ENCODE data around the gene TAS2R46. TPM values are rescaled to one million over a fixed set of nuclear protein-coding genes. Genes with fewer than 3 reads are reported as not detected.
"Not testable (repeated sequence)": the region's sequence is repeated elsewhere in the genome, so short reads cannot be mapped to it uniquely, and the experiment has no call there.

The TAS2R46 gene, protein sequence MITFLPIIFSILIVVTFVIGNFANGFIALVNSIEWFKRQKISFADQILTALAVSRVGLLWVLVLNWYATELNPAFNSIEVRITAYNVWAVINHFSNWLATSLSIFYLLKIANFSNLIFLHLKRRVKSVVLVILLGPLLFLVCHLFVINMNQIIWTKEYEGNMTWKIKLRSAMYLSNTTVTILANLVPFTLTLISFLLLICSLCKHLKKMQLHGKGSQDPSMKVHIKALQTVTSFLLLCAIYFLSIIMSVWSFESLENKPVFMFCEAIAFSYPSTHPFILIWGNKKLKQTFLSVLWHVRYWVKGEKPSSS
- under 1 TPM; 0.43 to 0.95 TPM for total RNA-seq

DNA sequence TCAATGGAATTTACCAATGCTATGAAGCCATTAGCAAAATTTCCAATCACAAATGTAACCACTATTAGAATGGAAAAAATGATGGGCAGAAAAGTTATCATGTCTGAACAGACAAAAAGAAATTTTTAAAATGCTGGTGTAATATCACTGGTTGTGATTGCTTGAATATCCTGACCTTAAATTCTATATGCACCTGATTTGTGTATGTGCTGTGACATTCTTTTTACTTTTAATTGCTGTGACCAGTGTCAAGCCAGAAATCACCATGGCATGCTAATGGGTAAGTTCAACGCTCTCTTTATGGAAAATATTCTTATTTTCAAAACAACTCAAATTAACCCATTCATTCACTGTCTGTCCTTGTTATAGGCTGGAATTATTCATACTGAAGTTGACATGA, at the start of gene TAS2R46:
TAS2R46 (minus strand) TSS at position 101 of the 400 bp plus-strand sequence; CDS start at position 101, 0 bp downstream.
- CTCF ChIA-PET; H3K27ac Mint-ChIP-seq; H3K9me3 Mint-ChIP-seq; POLR2A ChIA-PET; H3K4me1 Mint-ChIP-seq; H3K4me3 Mint-ChIP-seq; H3K36me3 Mint-ChIP-seq (ENCODE audit: low read depth); DNase-seq; H3K27me3 Mint-ChIP-seq: not testable (repeated sequence)

DNA sequence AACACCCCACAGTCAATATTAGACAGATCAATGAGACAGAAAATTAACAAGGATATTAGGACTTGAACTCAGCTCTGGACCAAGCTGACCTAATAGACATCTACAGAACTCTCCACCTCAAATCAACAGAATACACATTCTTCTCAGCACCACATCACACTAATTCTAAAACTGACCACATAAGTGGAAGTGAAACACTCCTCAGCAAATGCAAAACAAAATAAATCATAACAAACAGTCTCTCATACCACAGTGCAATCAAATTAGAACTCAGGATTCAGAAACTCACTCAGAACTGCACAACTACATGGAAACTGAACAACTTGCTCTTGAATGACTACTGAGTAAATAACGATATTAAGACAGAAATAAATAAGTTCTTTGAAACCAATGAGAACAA, 49.1 kb upstream of the TAS2R46 start:
- H3K27me3 Mint-ChIP-seq, DNase-seq, H3K27ac Mint-ChIP-seq, H3K4me3 Mint-ChIP-seq, POLR2A ChIA-PET, CTCF ChIA-PET: not testable (repeated sequence)
- Mint-ChIP-seq H3K36me3 (ENCODE audit: low read depth) (peaks cover 89% of the 10 kb centered on the region), H3K4me1 (peaks cover 21% of the 10 kb centered on the region), H3K9me3 (peaks cover 49% of the 10 kb centered on the region)

DNA sequence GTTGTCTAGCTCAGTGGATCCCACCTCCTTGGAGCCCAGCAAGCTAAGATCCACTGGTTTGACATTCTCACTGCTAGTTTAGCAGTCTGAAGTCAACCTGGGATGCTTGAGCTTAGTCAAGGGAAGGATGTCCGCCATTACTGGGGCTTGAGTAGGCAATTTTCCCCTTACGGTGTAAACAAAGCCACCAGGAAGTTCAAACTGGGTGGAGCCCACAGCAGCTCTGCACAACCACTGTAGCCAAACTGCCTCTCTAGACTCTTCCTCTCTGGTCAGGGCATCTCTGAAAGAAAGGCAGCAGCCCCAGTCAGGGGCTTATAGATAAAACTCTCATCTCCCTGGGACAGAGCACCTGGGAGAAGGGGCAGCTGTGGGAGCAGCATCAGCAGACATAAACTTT, 46.8 kb upstream of the TAS2R46 start:
- Mint-ChIP-seq H3K4me1 (peaks cover 21% of the 10 kb centered on the region), H3K9me3 (peaks cover 41% of the 10 kb centered on the region), H3K4me3 (no peak overlapping the region), H3K27ac (peak overlapping the region; percentile 58), H3K36me3 (ENCODE audit: low read depth) (peaks cover 72% of the 10 kb centered on the region), H3K27me3 (no peaks in the 10 kb centered on the region)
- POLR2A ChIA-PET = no interaction called here
- DNase-seq = no peak
- CTCF ChIA-PET = interaction anchor here (1.3 kb wide), 1 partner anchor 62 kb away, joined by 3 read pairs; the partner anchor contains the start of gene SMIM10L1

DNA sequence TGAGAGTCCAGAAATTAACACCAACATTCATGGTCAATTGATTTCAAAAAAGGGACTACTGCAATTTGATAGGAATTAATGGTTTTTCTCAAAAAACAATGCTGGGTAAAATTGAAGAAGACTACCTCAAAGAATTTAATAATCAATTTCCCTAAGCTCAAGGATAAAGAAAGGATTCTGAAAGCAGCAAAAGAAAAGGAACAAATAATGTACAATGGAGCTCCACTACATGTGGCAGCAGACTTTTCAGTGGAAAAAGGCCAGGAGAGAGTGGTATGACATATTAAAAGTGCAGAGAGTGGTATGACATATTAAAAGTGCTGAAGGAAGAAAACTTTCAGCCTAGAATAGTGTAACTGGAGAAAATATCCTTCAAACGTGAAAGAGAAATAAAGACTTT, 45.6 kb upstream of the TAS2R46 start:
- ChIA-PET POLR2A (no interaction called here), CTCF (interaction anchor here (1.3 kb wide), 1 partner anchor 63 kb away, joined by 3 read pairs; the partner anchor contains the start of gene SMIM10L1)
- H3K4me3 Mint-ChIP-seq = no peak overlapping the region
- peaks cover 21% of the 10 kb centered on the region for H3K4me1 Mint-ChIP-seq
- no peak overlapping the region for H3K27ac Mint-ChIP-seq
- no peak for DNase-seq
- peaks cover 71% of the 10 kb centered on the region for H3K36me3 Mint-ChIP-seq (ENCODE audit: low read depth)
- H3K9me3 Mint-ChIP-seq = peaks cover 37% of the 10 kb centered on the region
- H3K27me3 Mint-ChIP-seq = no peaks in the 10 kb centered on the region

DNA sequence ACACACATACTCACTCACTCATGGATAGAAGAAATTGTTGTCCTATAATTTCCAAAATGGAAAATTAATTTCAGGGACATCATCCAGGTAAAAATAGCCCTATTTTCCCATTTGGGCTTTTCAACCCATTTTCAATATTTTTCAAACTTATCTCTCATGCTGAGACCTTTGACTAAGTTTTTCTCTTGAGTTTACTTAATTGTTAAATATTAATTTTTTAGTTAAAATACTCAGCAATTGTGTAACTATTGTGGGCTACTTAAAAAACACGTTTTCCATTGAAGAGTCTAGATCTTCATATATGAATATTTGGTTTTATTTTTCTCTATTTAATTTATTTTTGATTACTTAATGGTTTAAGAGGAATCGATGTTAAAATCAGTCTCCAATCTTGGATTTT, 44.2 kb upstream of the TAS2R46 start:
- DNase-seq = no peak
- Mint-ChIP-seq H3K27ac (no peak overlapping the region), H3K27me3 (no peaks in the 10 kb centered on the region), H3K36me3 (ENCODE audit: low read depth) (peaks cover 59% of the 10 kb centered on the region), H3K4me1 (peaks cover 18% of the 10 kb centered on the region), H3K9me3 (peaks cover 26% of the 10 kb centered on the region), H3K4me3 (no peak overlapping the region)
- ChIA-PET POLR2A (no interaction called here), CTCF (no interaction called here)

DNA sequence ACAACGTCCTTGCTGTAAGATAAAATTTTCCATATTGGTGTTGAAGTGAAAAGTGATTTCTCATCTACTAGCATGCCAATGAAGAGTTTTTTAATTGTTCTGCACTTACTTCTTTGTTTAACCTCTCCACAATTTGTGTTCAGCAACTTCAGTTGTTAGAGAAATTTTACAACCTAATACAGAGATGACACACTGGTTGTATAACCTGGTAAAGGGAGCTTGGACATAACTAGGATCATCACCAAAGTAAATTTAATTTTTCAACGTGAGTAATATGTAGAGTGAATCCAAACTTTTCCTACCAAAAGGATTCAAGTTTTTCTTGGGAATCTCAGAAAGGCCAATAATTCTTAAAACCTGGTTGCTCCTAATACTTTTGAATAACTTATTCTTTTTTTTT, 43.5 kb upstream of the TAS2R46 start:
- Mint-ChIP-seq H3K36me3 (ENCODE audit: low read depth) (peaks cover 54% of the 10 kb centered on the region), H3K4me3 (no peak overlapping the region), H3K9me3 (peaks cover 19% of the 10 kb centered on the region), H3K27me3 (no peaks in the 10 kb centered on the region), H3K4me1 (peaks cover 16% of the 10 kb centered on the region), H3K27ac (no peak overlapping the region)
- ChIA-PET CTCF (no interaction called here), POLR2A (no interaction called here)
- DNase-seq = no peak

DNA sequence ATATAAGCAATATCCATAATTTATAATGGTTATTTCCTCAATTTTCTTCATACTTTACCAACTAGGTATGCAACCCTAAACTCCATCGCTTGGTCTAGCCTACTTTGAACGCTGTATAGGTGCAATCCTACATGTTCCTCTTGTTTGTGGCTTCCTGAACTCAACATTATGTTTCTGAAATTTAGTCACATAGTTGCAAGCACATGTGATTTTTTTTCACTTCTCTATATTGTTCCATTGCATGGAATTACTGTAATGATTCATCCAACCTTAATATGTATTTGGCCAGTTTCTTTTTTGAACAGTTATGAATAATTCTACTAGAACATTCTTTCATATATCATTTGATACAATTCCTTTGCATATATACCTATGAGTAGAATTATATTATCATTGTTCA, 32.8 kb upstream of the TAS2R46 start:
- H3K27ac Mint-ChIP-seq, H3K4me3 Mint-ChIP-seq, H3K9me3 Mint-ChIP-seq, H3K27me3 Mint-ChIP-seq, DNase-seq, CTCF ChIA-PET, POLR2A ChIA-PET, H3K4me1 Mint-ChIP-seq: not testable (repeated sequence)
- peaks cover 14% of the 10 kb centered on the region for H3K36me3 Mint-ChIP-seq (ENCODE audit: low read depth)

DNA sequence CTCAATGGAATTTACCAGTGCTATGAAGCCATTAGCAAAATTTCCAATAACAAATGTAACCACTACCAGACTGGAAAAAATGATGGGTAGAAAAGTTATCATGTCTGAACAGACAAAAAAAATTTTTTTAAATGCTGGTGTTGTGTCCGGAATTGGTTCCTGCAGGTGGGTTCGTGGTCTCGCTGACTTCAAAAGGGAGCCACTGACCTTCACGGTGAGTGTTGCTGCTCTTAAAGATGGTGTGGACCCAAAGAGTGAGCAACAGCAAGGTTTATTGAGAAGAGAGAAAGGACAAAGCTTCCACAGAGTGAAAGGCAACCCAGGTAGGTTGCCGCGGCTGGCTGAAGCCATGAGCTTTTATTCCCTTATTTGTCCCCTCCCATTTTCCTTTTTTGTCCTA, 30.0 kb upstream of the TAS2R46 start, which contains the start of gene TAS2R43:
TAS2R43 (minus strand) TSS at position 186 of the 400 bp plus-strand sequence; CDS start at position 102, 84 bp downstream.
- no peak for DNase-seq
- H3K36me3 Mint-ChIP-seq (ENCODE audit: low read depth) = no peaks in the 10 kb centered on the region
- CTCF ChIA-PET = no interaction called here
- H3K4me1 Mint-ChIP-seq = no peaks in the 10 kb centered on the region
- no peak within 1 kb of the TSS for H3K4me3 Mint-ChIP-seq
- no peaks in the 10 kb centered on the region for H3K9me3 Mint-ChIP-seq
- H3K27me3 Mint-ChIP-seq = no peaks in the 10 kb centered on the region
- H3K27ac Mint-ChIP-seq = no peak within 1 kb of the TSS
- POLR2A ChIA-PET = no interaction called here

DNA sequence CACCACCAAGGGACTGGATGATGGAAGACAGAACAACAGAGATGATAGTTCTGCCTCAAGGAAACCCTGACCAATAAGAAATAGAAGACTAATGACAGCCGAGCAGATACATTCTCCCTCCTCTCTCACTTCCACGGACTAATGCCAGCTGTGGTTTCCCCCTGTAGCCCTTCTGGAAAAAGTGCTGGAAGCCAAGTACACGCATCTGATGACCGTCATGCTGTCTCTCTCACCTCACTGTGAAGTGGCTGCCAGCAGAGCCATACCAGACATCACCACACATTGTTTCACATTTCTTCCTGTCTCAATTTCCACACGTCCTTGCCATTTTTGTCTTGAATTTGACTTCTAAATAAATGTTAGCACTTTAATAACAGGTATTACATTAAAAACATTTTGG, 27.2 kb upstream of the TAS2R46 start:
- no peaks in the 10 kb centered on the region for H3K27me3 Mint-ChIP-seq
- H3K9me3 Mint-ChIP-seq = peaks cover under 1% of the 10 kb centered on the region
- ChIA-PET CTCF (no interaction called here), POLR2A (no interaction called here)
- no peaks in the 10 kb centered on the region for H3K4me1 Mint-ChIP-seq
- no peak for DNase-seq
- no peak overlapping the region for H3K27ac Mint-ChIP-seq
- H3K36me3 Mint-ChIP-seq (ENCODE audit: low read depth) = peaks cover 4% of the 10 kb centered on the region
- no peak overlapping the region for H3K4me3 Mint-ChIP-seq

DNA sequence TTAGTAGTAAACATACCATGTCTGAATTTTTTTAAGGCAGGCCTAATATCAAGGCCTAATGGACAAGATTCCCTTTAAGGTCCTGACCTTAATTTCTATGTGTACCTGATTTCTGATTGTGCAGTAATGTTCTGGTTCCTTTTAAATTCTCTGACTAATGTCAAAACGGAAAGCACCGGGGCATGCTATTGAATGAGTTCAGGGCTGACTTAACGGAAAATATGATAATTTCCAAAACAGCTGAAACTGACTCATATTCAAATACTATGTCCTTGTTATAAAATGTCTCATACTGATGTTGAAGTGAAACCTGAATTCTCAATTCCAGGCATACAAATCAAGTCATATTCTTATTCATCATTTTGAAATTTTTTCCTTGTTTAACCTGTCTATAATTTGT, 23.3 kb upstream of the TAS2R46 start:
- ChIA-PET POLR2A (no interaction called here), CTCF (no interaction called here)
- DNase-seq = no peak
- H3K27ac Mint-ChIP-seq = no peak overlapping the region
- H3K4me1 Mint-ChIP-seq = no peaks in the 10 kb centered on the region
- no peaks in the 10 kb centered on the region for H3K27me3 Mint-ChIP-seq
- peaks cover 12% of the 10 kb centered on the region for H3K9me3 Mint-ChIP-seq
- no peak overlapping the region for H3K4me3 Mint-ChIP-seq
- H3K36me3 Mint-ChIP-seq (ENCODE audit: low read depth) = peaks cover 14% of the 10 kb centered on the region

DNA sequence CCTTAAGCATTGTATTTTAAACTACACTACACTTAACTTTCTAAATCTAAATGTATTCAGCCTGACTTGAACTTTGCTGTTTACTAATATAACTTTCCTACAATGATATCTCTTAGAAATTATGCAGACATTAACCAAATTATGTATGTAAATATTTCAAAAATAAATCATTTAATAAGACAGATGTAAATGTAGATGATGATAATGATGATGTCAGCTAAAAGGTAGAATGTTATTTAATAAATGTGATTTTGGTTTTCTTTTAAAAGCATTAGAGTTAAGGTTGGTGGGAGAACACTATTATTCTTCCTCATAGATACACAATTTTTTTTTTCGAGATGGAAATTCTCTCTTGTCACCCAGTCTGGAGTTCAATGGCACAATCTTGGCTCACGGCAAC, 19.9 kb upstream of the TAS2R46 start:
- H3K27me3 Mint-ChIP-seq = no peaks in the 10 kb centered on the region
- DNase-seq = no peak
- ChIA-PET POLR2A (no interaction called here), CTCF (no interaction called here)
- peaks cover 14% of the 10 kb centered on the region for H3K9me3 Mint-ChIP-seq
- H3K4me3 Mint-ChIP-seq = no peak overlapping the region
- H3K4me1 Mint-ChIP-seq = no peaks in the 10 kb centered on the region
- H3K27ac Mint-ChIP-seq = no peak overlapping the region
- H3K36me3 Mint-ChIP-seq (ENCODE audit: low read depth) = peaks cover 14% of the 10 kb centered on the region

DNA sequence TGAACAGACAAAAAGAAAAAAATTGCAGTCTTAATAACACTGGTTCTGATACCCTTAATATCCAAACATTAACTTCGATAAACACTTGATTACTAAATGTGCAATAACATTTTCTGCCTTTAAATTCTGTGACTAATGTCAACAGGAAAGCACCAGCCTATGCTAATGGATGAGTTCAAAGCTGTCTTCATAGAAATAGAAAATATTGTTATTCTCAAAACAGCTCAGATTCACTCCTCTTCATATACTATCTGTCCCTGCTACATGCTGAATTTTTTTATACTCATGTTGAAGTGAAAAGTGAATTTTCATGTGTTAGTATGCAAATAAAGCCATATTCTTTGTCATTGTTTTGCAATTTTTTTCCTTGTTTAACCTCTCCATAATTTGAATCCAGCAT, 16.2 kb upstream of the TAS2R46 start:
- DNase-seq = no peak
- CTCF ChIA-PET = no interaction called here

DNA sequence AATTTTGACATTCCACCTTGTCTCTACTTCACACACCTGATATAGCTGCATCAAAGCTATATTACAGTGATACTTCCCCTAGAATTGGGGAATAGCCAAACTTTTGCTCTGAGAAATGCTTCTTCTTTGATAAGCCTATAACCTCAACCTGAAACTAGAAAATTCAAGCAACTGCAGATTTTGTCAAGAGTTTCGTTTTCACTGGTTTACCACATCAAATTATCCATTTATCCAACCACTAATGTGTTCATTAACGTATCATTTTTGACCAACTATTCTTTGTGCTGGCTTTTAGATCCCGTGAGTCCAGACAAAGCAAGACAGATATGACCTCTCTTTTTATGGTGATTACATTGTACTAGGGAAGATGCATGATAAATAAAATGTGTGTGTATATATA, 13.5 kb upstream of the TAS2R46 start:
- ChIA-PET POLR2A (no interaction called here), CTCF (no interaction called here)
- no peaks in the 10 kb centered on the region for H3K27me3 Mint-ChIP-seq
- H3K4me3 Mint-ChIP-seq = no peak overlapping the region
- H3K9me3 Mint-ChIP-seq = peaks cover 2% of the 10 kb centered on the region
- H3K36me3 Mint-ChIP-seq (ENCODE audit: low read depth) = peaks cover 7% of the 10 kb centered on the region
- H3K4me1 Mint-ChIP-seq = peaks cover 4% of the 10 kb centered on the region
- no peak for DNase-seq
- no peak overlapping the region for H3K27ac Mint-ChIP-seq

More for the DNA sequence above, 16.2 kb upstream of the TAS2R46 start:
- peaks cover 4% of the 10 kb centered on the region for H3K4me1 Mint-ChIP-seq
- no peak overlapping the region for H3K4me3 Mint-ChIP-seq
- peaks cover 5% of the 10 kb centered on the region for H3K36me3 Mint-ChIP-seq (ENCODE audit: low read depth)
- POLR2A ChIA-PET = no interaction called here
- H3K27ac Mint-ChIP-seq = no peak overlapping the region
- H3K9me3 Mint-ChIP-seq = peaks cover 7% of the 10 kb centered on the region
- H3K27me3 Mint-ChIP-seq = no peaks in the 10 kb centered on the region

DNA sequence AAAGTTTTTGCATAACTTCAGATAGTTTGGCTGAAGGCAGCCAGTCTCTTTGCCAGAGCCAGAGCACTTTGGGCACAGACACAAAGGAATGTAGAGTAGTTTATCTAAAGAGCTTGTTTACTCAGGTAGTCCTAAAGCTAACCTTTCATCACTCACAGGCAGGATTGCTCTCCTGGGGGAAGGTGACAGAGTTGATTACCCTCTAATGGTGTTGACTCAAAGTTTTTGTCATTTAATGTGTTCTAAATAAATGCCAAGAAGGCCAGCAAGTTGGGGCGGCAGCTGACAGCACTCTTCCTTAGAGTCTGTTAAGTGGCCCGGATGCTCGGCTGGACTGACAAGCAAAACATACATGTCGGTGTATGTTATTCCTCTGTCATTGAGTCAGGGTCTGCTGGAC, 9.3 kb upstream of the TAS2R46 start:
- Mint-ChIP-seq H3K4me3 (no peak overlapping the region), H3K9me3 (no peaks in the 10 kb centered on the region), H3K27ac (no peak overlapping the region), H3K27me3 (no peaks in the 10 kb centered on the region), H3K4me1 (peaks cover 4% of the 10 kb centered on the region), H3K36me3 (ENCODE audit: low read depth) (peaks cover 11% of the 10 kb centered on the region)
- ChIA-PET CTCF (no interaction called here), POLR2A (no interaction called here)
- no peak for DNase-seq
